ENCODE results near the gene SIGLEC10. TPM values are rescaled to one million over a fixed set of nuclear protein-coding genes. Genes with fewer than 3 reads are reported as not detected.
A peak's percentile ranks its signal among the peaks of the same experiment; 100 is the strongest.

SIGLEC10 gene
- total RNA-seq, 1 donor from 2014 or later = not detected

GRCh38 chr19:51372649-51373504 is 44.6 kb downstream of the SIGLEC10 start, which contains the start of gene NKG7:
NKG7 (minus strand) TSS chr19:51372654; CDS start chr19:51372535, 119 bp downstream.
- TF ChIP-seq, protein P1, sequence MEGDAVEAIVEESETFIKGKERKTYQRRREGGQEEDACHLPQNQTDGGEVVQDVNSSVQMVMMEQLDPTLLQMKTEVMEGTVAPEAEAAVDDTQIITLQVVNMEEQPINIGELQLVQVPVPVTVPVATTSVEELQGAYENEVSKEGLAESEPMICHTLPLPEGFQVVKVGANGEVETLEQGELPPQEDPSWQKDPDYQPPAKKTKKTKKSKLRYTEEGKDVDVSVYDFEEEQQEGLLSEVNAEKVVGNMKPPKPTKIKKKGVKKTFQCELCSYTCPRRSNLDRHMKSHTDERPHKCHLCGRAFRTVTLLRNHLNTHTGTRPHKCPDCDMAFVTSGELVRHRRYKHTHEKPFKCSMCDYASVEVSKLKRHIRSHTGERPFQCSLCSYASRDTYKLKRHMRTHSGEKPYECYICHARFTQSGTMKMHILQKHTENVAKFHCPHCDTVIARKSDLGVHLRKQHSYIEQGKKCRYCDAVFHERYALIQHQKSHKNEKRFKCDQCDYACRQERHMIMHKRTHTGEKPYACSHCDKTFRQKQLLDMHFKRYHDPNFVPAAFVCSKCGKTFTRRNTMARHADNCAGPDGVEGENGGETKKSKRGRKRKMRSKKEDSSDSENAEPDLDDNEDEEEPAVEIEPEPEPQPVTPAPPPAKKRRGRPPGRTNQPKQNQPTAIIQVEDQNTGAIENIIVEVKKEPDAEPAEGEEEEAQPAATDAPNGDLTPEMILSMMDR (IDR thresholded peaks at IDR 0.05; ENCODE audit: partially characterized antibody, unreplicated experiment) = no peak
- Mint-ChIP-seq H3K4me1 (ENCODE audit: low read depth, unreplicated experiment) (peaks cover 3% of the 10 kb centered on the region), H3K27me3 (ENCODE audit: unreplicated experiment) (peaks cover 12% of the 10 kb centered on the region), H3K4me3 (ENCODE audit: unreplicated experiment) (no peak within 1 kb of the TSS), H3K36me3 (ENCODE audit: unreplicated experiment) (no peaks in the 10 kb centered on the region), H3K9me3 (ENCODE audit: unreplicated experiment) (peaks cover 10% of the 10 kb centered on the region), H3K27ac (ENCODE audit: unreplicated experiment) (no peak within 1 kb of the TSS)
- no peak for DNase-seq

DNA sequence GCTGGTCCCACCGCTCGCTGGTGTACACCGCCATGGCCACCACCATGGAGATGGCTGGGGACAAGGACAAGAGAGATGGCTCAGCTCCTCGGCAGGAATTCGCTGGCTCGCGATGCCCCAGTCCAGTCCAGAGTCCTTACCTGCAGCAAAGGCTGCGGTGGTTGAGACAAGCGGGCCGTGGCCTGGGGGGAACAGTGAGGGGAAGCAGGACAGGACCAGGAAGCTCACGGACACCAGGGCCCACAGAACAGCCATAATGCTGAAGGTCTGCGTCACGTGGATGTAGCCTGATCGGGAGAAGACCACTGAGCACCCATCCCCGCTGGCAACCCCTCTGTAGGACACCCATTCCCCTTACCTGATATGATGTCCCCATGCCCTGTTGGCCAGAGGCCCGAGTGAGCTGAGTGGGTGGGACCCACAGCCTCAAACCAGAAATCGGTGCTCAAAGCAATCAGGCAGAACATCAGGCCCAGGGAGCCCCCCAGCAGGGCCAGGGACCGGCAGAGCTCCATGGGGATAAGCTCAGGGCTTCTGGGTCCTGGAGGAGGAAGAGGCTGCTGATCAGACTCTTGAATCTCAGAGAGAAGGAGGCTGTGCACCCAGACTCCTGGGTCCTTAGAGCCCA is 45.3 kb downstream of the SIGLEC10 start:
- Mint-ChIP-seq H3K4me3 (ENCODE audit: unreplicated experiment) (no peak overlapping the region), H3K4me1 (ENCODE audit: low read depth, unreplicated experiment) (peaks cover 3% of the 10 kb centered on the region), H3K36me3 (ENCODE audit: unreplicated experiment) (no peaks in the 10 kb centered on the region), H3K9me3 (ENCODE audit: unreplicated experiment) (peaks cover 12% of the 10 kb centered on the region), H3K27me3 (ENCODE audit: unreplicated experiment) (peaks cover 12% of the 10 kb centered on the region), H3K27ac (ENCODE audit: unreplicated experiment) (no peak overlapping the region)
- DNase-seq = no peak
- TF ChIP-seq, protein P1 (IDR thresholded peaks at IDR 0.05; ENCODE audit: partially characterized antibody, unreplicated experiment) = no peak

GRCh38 chr19:51371186-51371690 is 46.2 kb downstream of the SIGLEC10 start:
- TF ChIP-seq, protein P1 (IDR thresholded peaks at IDR 0.05; ENCODE audit: partially characterized antibody, unreplicated experiment) = no peak
- H3K9me3 Mint-ChIP-seq (ENCODE audit: unreplicated experiment) = peaks cover 19% of the 10 kb centered on the region
- no peak overlapping the region for H3K27ac Mint-ChIP-seq (ENCODE audit: unreplicated experiment)
- peaks cover 3% of the 10 kb centered on the region for H3K4me1 Mint-ChIP-seq (ENCODE audit: low read depth, unreplicated experiment)
- no peak for DNase-seq
- no peaks in the 10 kb centered on the region for H3K36me3 Mint-ChIP-seq (ENCODE audit: unreplicated experiment)
- H3K27me3 Mint-ChIP-seq (ENCODE audit: unreplicated experiment) = peaks cover 15% of the 10 kb centered on the region
- peak overlapping the region; percentile 3 for H3K4me3 Mint-ChIP-seq (ENCODE audit: unreplicated experiment)

GRCh38 chr19:51370230-51370629 is 47.2 kb downstream of the SIGLEC10 start:
- Mint-ChIP-seq H3K9me3 (ENCODE audit: unreplicated experiment) (peaks cover 24% of the 10 kb centered on the region), H3K27ac (ENCODE audit: unreplicated experiment) (no peak overlapping the region), H3K36me3 (ENCODE audit: unreplicated experiment) (no peaks in the 10 kb centered on the region), H3K27me3 (ENCODE audit: unreplicated experiment) (peaks cover 18% of the 10 kb centered on the region), H3K4me3 (ENCODE audit: unreplicated experiment) (peak overlapping the region; percentile 59), H3K4me1 (ENCODE audit: low read depth, unreplicated experiment) (peaks cover 5% of the 10 kb centered on the region)
- no peak for DNase-seq
- TF ChIP-seq, protein P1 (IDR thresholded peaks at IDR 0.05; ENCODE audit: partially characterized antibody, unreplicated experiment) = no peak
